Hepatic stellate cell (primary cell): ENCODE data around the gene CAV2.

Experiments
- DNase-seq: peaks from one replicate; pipeline ENCODE4 v3.0.0; 2011; ENCODE audit warnings: low spot score

The CAV2 gene

GRCh38 chr7:116547347-116547746 lies 47.8 kb downstream of the CAV2 start:
- peak; percentile 57 for DNase-seq

GRCh38 chr7:116548506-116548905 lies 49.0 kb downstream of the CAV2 start:
- no peak for DNase-seq

GRCh38 chr7:116549370-116549769 lies 49.8 kb downstream of the CAV2 start:
- DNase-seq: no peak

- DNase-seq: no peak
These were observed 52.2 kb downstream of the CAV2 start for GRCh38 chr7:116551692-116552091.

- no peak for DNase-seq
These were observed 53.1 kb downstream of the CAV2 start for GRCh38 chr7:116552602-116553001.

- DNase-seq: no peak
These were observed 53.8 kb downstream of the CAV2 start for GRCh38 chr7:116553168-116553964.

- DNase-seq: no peak
These were observed 54.9 kb downstream of the CAV2 start for GRCh38 chr7:116554436-116554835.

- DNase-seq: no peak
These were observed 55.4 kb downstream of the CAV2 start for GRCh38 chr7:116554911-116555310.

- no peak for DNase-seq
These were observed 57.6 kb downstream of the CAV2 start for GRCh38 chr7:116557066-116557585.

- no peak for DNase-seq
These were observed 58.4 kb downstream of the CAV2 start for GRCh38 chr7:116557901-116558300.
